Cardiac fibroblast (primary cell): ENCODE results near the gene TNC.
A peak's percentile ranks its signal among the peaks of the same experiment; 100 is the strongest.

Experiments used
- DNase-seq, 2 donors: peaks; one replicate each; pipeline versions ENCODE4 v3.0.0 to v3.0.0-alpha.2; 2010; ENCODE audit warnings: low read depth in 2 of 2
- H3K4me3 ChIP-seq, 2 donors: replicated peaks in 1 of 2; 1 replicate in 1 of 2; 2 replicates in 1 of 2; pipeline ENCODE4 v1.5.1; 2011; ENCODE audit warnings: low read depth in 2 of 2, low read length in 2 of 2, mild to moderate bottlenecking in 2 of 2, moderate library complexity in 1 of 2
- TF ChIP-seq, protein P1 (sequence below): IDR thresholded peaks from one replicate; pipeline ENCODE4 v1.5.1; 2011; ENCODE audit warnings: low read depth, mild to moderate bottlenecking, low read length, inconsistent platforms

The TNC gene

DNA sequence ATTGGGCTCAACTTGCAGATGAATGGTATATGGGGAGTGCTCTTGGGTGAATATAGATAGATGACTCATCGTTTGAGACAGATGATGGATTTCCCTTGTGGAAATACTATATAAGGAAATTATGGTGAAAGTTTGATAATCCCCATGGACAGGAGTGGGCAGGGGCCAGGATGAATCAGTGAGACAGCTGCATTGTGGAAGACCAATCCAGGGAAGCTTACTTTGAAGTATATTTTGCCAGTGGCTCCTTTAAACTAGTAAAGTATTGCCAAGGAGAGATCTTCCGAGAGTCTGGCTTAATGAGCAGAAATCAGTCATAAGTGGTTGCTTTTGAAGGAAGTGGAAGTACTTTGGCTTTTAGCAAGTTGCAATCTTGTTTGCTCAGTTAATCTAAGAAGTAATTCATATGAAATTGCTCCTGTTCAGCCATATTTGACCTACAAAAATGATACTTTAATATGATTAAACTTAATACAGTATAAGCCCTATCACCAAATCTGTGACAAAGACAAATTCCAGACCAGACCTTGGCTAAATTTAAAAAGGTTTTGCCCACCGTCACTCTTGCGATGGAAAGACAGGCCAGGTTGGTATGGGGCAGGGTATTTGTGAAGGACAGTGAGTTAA is 9.3 kb upstream of the TNC start:
- no peak overlapping the region for H3K4me3 ChIP-seq
- peak in 1 of 2 donors; percentile 81 for DNase-seq
- TF ChIP-seq, protein P1, sequence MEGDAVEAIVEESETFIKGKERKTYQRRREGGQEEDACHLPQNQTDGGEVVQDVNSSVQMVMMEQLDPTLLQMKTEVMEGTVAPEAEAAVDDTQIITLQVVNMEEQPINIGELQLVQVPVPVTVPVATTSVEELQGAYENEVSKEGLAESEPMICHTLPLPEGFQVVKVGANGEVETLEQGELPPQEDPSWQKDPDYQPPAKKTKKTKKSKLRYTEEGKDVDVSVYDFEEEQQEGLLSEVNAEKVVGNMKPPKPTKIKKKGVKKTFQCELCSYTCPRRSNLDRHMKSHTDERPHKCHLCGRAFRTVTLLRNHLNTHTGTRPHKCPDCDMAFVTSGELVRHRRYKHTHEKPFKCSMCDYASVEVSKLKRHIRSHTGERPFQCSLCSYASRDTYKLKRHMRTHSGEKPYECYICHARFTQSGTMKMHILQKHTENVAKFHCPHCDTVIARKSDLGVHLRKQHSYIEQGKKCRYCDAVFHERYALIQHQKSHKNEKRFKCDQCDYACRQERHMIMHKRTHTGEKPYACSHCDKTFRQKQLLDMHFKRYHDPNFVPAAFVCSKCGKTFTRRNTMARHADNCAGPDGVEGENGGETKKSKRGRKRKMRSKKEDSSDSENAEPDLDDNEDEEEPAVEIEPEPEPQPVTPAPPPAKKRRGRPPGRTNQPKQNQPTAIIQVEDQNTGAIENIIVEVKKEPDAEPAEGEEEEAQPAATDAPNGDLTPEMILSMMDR: no peak

GRCh38 chr9:115126404-115126803 is 8.4 kb upstream of the TNC start:
- no peak for DNase-seq

DNA sequence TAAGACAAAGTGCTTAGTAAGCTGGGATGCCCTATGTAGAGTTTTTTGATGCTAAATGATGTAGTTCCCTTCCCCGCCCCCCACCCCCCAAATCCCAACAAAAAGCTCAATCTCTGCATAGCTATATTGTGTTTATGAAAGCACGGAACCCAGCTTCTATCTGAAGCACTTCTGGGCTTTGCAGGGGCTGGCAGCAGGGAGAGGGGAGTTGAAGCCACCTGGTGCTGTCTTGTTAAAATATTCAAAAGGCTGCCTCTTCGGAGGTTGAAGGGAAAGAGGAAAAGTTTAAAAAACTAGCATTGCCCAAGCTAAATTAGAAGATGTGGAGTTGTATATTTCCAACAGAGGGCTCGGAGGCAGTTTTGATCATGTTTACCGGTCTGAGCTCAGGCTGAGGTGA is 5.0 kb upstream of the TNC start:
- DNase-seq: no peak
- TF ChIP-seq, protein P1: no peak
- H3K4me3 ChIP-seq: no peak overlapping the region

More at GRCh38 chr9:115126404-115126803, 8.4 kb upstream of the TNC start:
- TF ChIP-seq, protein P1: no peak
- no peak overlapping the region for H3K4me3 ChIP-seq

DNA sequence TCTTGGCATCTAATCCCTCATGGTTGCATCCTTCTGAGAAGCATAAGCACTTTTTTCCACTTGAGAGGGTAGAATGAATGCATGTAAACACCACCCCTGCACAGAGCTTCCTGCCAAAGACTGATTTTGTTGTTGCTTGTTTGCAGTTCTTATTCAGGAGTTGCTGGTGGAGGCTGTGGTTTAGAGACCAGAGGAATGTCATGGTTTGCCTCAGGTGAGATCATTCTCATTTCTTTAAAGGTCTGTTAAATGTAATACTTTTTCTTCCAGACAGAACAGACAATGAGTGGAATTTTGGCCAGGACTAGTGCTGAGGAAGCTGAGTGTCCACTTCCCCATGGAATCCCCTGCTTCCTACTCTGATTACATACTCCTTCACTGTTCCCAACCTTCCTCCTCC is 3.2 kb upstream of the TNC start:
- H3K4me3 ChIP-seq: no peak overlapping the region
- TF ChIP-seq, protein P1: no peak
- DNase-seq: no peak

- peak; percentile 73 to 82 for DNase-seq
- H3K4me3 ChIP-seq: peak overlapping the region in 1 of 2 donors; percentile 37
- TF ChIP-seq, protein P1: no peak
Measured at GRCh38 chr9:115118879-115119218, 892 bp upstream of the TNC start.

DNA sequence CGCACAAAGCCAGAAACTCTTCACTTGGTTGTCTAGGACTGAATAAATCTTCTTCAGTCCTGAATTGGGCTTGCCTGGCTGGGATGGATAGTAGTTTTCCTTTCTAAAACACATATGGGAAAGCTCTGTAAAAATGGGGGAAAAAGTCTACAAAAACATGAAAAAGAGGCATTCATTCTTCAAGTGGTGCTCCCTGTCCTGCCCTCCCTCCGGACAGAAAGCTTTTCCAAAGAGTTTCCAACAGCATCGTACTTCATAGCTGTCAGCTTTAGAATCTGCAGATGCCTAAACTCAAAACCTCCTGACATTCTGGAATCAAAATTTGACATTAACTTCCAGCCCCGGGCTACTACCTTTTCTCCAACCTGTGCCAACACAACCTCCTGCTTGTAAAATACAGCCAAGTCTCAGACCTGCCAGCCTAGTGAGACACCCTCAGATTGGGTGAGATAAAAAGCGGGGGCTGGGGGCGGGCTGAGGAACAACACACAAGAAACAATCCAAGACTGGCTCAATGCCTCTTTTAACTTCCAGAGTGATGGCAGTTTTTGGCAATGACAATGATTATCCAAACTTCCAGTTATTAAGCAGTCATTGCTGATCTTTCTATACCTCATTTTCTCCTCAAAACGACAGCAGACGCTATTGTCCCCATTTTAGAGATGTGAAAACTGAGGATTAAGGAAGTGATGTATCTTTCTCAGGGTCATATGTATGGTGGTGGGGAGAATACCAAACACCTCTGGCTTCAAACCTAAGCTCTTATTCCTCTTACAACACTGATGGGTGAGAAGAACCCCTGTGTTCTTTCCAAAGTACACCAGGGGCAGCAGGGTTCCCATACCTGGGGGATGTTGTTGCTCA is 1.3 kb downstream of the TNC start:
- H3K4me3 ChIP-seq: no peak overlapping the region
- DNase-seq: no peak
- TF ChIP-seq, protein P1: no peak
